Esophagus muscularis mucosa (tissue), 4 donors: Measurements from ENCODE around the gene S100P. TPM values are rescaled to one million over a fixed set of nuclear protein-coding genes. Genes with fewer than 3 reads are reported as not detected.

Experiments used
- DNase-seq: peaks from one replicate; pipeline ENCODE4 v3.0.0-alpha.2; 2017; ENCODE audit errors: extremely low spot score
- H3K27ac ChIP-seq, 4 donors: fragments of 200-600 bp; sonication (generic); replicated peaks in 1 of 4; 1 replicate in 3 of 4; 2 replicates in 1 of 4; pipeline ENCODE4 v1.5.1; 2016 to 2019; ENCODE audit warnings: mild to moderate bottlenecking in 1 of 4
- H3K27me3 ChIP-seq, 4 donors: fragments of 200-600 bp; sonication (generic); one replicate each; pipeline versions ENCODE4 v1.5.1 to v1.6.0; 2016 to 2019
- H3K36me3 ChIP-seq, 4 donors: fragments of 200-600 bp; sonication (generic); one replicate each; pipeline ENCODE4 v1.5.1; 2016 to 2019
- H3K4me1 ChIP-seq, 4 donors: fragments of 200-600 bp; sonication (generic); one replicate each; pipeline ENCODE4 v1.5.1; 2016 to 2019
- H3K4me3 ChIP-seq, 4 donors: fragments of 200-600 bp; sonication (generic); 1 replicate in 2 of 4; 2 replicates in 2 of 4; pipeline ENCODE4 v1.5.1; 2016 to 2019; ENCODE audit warnings: mild to moderate bottlenecking in 4 of 4, moderate library complexity in 1 of 4
- H3K9me3 ChIP-seq, 4 donors: fragments of 200-600 bp; sonication (generic); 1 replicate in 3 of 4; 2 replicates in 1 of 4; pipeline ENCODE4 v1.5.1; 2016 to 2019
- CTCF ChIP-seq, 3 experiments: fragments of 200-600 bp in 2 of 3; fragments of 450-650 bp in 1 of 3; sonication (generic) in 2 of 3; IDR thresholded peaks; one replicate each; pipeline ENCODE4 v1.5.1; 2017 to 2019; ENCODE audit warnings: antibody characterized with exemption in 3 of 3, mild to moderate bottlenecking in 2 of 3, moderate library complexity in 1 of 3
- EP300 ChIP-seq: sonication (generic); formaldehyde crosslinking; IDR thresholded peaks from one replicate; pipeline ENCODE4 v1.6.1; 2017; ENCODE audit warnings: antibody characterized with exemption
- POLR2A ChIP-seq: fragments of 450-650 bp; IDR thresholded peaks from one replicate; pipeline ENCODE4 v1.6.1; 2017; ENCODE audit warnings: antibody characterized with exemption, moderate library complexity, mild to moderate bottlenecking, low read depth
- POLR2AphosphoS5 ChIP-seq, 2 donors: sonication (generic); formaldehyde crosslinking; IDR thresholded peaks; one replicate each; pipeline ENCODE4 v1.6.1; 2017; ENCODE audit warnings: antibody characterized with exemption in 2 of 2
- WGBS: methylation state at CpG from one replicate; pipeline ENCODE4 v1.1.5; 2018; 5-methylcytosine and 5-hydroxymethylcytosine counted together
- intact Hi-C: fragments of 100-400 bp; cut with DNase I; formaldehyde crosslinking; loops from one replicate; pipeline ENCODE4 v1.15.1; 2023
- total RNA-seq, 4 donors: library from RNA; depleted of rRNA; stranded (reverse); fragments of >200 nt; gene quantifications; one replicate each; pipeline versions ENCODE4 v1.1.0 to v1.2.1, GENCODE V29; 2016

S100P gene
- total RNA-seq, 4 donors from 2014 or later, result 0.99 TPM; not detected in 3

GRCh38 chr4:6662591-6662990 is 31.1 kb upstream of the S100P start:
- intact Hi-C loops, result no loop called here
- Histone ChIP-seq H3K9me3 (no peaks in the 10 kb centered on the region), H3K27ac (no peak overlapping the region), H3K4me3 (no peak overlapping the region), H3K36me3 (no peaks in the 10 kb centered on the region), H3K27me3 (peaks cover 0 to 21% (median 0%) of the 10 kb centered on the region in 4 donors), H3K4me1 (peaks cover 20 to 34% (median 30%) of the 10 kb centered on the region in 4 donors)
- TF ChIP-seq POLR2A, result no peak
- TF ChIP-seq POLR2AphosphoS5 (IDR thresholded peaks at IDR 0.05), result no peak
- no peak for TF ChIP-seq CTCF (IDR thresholded peaks at IDR 0.05)
- no peak for TF ChIP-seq EP300
- no peak for DNase-seq
- 94% methylated on average over 3 of the region's 3 CpGs for WGBS

GRCh38 chr4:6663596-6664393 is 29.9 kb upstream of the S100P start:
- Histone ChIP-seq H3K27ac (no peak overlapping the region), H3K4me1 (peaks cover 16 to 26% (median 23%) of the 10 kb centered on the region in 4 donors), H3K27me3 (peaks cover 0 to 21% (median 0%) of the 10 kb centered on the region in 4 donors), H3K9me3 (no peaks in the 10 kb centered on the region), H3K4me3 (peak overlapping the region; percentile 45 to 57 (median 51)), H3K36me3 (peaks cover 0 to under 1% (median under 1%) of the 10 kb centered on the region in 4 donors)
- 15% methylated on average over 25 of the region's 55 CpGs for WGBS
- intact Hi-C loops, result no loop called here
- no peak for TF ChIP-seq EP300
- no peak for TF ChIP-seq POLR2A
- no peak for DNase-seq

- intact Hi-C loops, result no loop called here
Measured at GRCh38 chr4:6665320-6665654, 28.4 kb upstream of the S100P start.

GRCh38 chr4:6668391-6668790 is 25.3 kb upstream of the S100P start:
- intact Hi-C loops, result no loop called here
- peaks cover 0 to 21% (median 0%) of the 10 kb centered on the region in 4 donors for H3K27me3 ChIP-seq

More at GRCh38 chr4:6665320-6665654, 28.4 kb upstream of the S100P start:
- peaks cover 10 to 17% (median 15%) of the 10 kb centered on the region in 4 donors for H3K4me1 ChIP-seq
- no peak overlapping the region for H3K27ac ChIP-seq
- H3K27me3 ChIP-seq, result peaks cover 0 to 21% (median 0%) of the 10 kb centered on the region in 4 donors
- 99% methylated on average over 9 of the region's 9 CpGs for WGBS
- no peak overlapping the region for H3K4me3 ChIP-seq
- DNase-seq, result no peak
- peaks cover 0 to 15% (median 1%) of the 10 kb centered on the region in 4 donors for H3K36me3 ChIP-seq
- no peaks in the 10 kb centered on the region for H3K9me3 ChIP-seq
- TF ChIP-seq EP300, result no peak

GRCh38 chr4:6671648-6672047 is 22.0 kb upstream of the S100P start:
- H3K27me3 ChIP-seq, result no peaks in the 10 kb centered on the region
- no peaks in the 10 kb centered on the region for H3K9me3 ChIP-seq
- DNase-seq, result no peak
- H3K4me1 ChIP-seq, result peaks cover 19 to 36% (median 35%) of the 10 kb centered on the region in 4 donors
- intact Hi-C loops, result no loop called here
- no peak overlapping the region for H3K4me3 ChIP-seq
- 100% methylated on average over 1 of the region's 1 CpG for WGBS
- no peak for TF ChIP-seq POLR2A
- no peak for TF ChIP-seq CTCF (IDR thresholded peaks at IDR 0.05)
- TF ChIP-seq EP300, result no peak
- no peak for TF ChIP-seq POLR2AphosphoS5 (IDR thresholded peaks at IDR 0.05)
- H3K36me3 ChIP-seq, result peaks cover 0 to 25% (median 3%) of the 10 kb centered on the region in 4 donors
- H3K27ac ChIP-seq, result no peak overlapping the region

More at GRCh38 chr4:6668391-6668790, 25.3 kb upstream of the S100P start:
- TF ChIP-seq EP300 (no peak), POLR2A (no peak), CTCF (IDR thresholded peaks at IDR 0.05) (no peak), POLR2AphosphoS5 (IDR thresholded peaks at IDR 0.05) (no peak)
- no peak for DNase-seq
- H3K9me3 ChIP-seq, result no peaks in the 10 kb centered on the region
- H3K36me3 ChIP-seq, result peaks cover 0 to 20% (median 1%) of the 10 kb centered on the region in 4 donors
- H3K4me3 ChIP-seq, result no peak overlapping the region
- H3K4me1 ChIP-seq, result peaks cover 10 to 29% (median 26%) of the 10 kb centered on the region in 4 donors
- 88% methylated on average over 8 of the region's 11 CpGs for WGBS
- H3K27ac ChIP-seq, result no peak overlapping the region
